ENCODE data around the gene CMTM1. TPM values are rescaled to one million over a fixed set of nuclear protein-coding genes. Genes with fewer than 3 reads are reported as not detected.

Gene CMTM1
- total and polyA plus RNA-seq, 10 donors, result 0.15 to 19.0 (median 4.2) TPM

GRCh38 chr16:66605979-66606751, 39.9 kb downstream of the CMTM1 start:
- TF ChIP-seq POLR2A (IDR thresholded peaks at IDR 0.05) (no peak), POLR2AphosphoS5 (IDR thresholded peaks at IDR 0.05) (peak in 1 of 3 donors; percentile 7), CTCF (IDR thresholded peaks at IDR 0.05 in 8 of 11, conservative IDR thresholded peaks at IDR 0.05 in 3 of 11) (no peak)
- H3K4me1 ChIP-seq, result peaks cover 32 to 63% (median 57%) of the 10 kb centered on the region in 6 donors
- peak; percentile 71 for DNase-seq
- peak overlapping the region in 7 of 8 donors; percentile 83 to 94 (median 89) for H3K27ac ChIP-seq
- H3K36me3 ChIP-seq, result peaks cover 0 to 25% (median 22%) of the 10 kb centered on the region in 6 donors
- peaks cover 0 to 10% (median 8%) of the 10 kb centered on the region in 8 donors for H3K9me3 ChIP-seq
- intact Hi-C loops (cut with DNase I; ENCODE audit: low total_unique reads), result no loop called here
- WGBS, 5 donors, result 30 to 45% (median 42%) methylated on average over 10 of the region's 10 CpGs
- peaks cover 0 to 25% (median 0%) of the 10 kb centered on the region in 7 donors for H3K27me3 ChIP-seq (replicated peaks in 1 of 7)
- H3K4me3 ChIP-seq, result peak overlapping the region in 7 of 8 donors; percentile 71 to 94 (median 78)

- Histone ChIP-seq H3K9me3 (no peaks in the 10 kb centered on the region), H3K4me3 (peak overlapping the region in 1 of 8 donors; percentile 8), H3K4me1 (peaks cover 32 to 57% (median 52%) of the 10 kb centered on the region in 6 donors), H3K27me3 (replicated peaks in 1 of 7) (peaks cover 0 to 16% (median 0%) of the 10 kb centered on the region in 7 donors), H3K36me3 (peaks cover 0 to 49% (median 43%) of the 10 kb centered on the region in 6 donors), H3K27ac (peak overlapping the region in 3 of 8 donors; percentile 0 to 45 (median 34))
- WGBS, 5 donors, result 31 to 66% (median 37%) methylated on average over 9 to 17 of the region's 17 CpGs
- TF ChIP-seq POLR2A (IDR thresholded peaks at IDR 0.05) (no peak), CTCF (IDR thresholded peaks at IDR 0.05 in 8 of 11, conservative IDR thresholded peaks at IDR 0.05 in 3 of 11) (peak; percentile 56 to 94 (median 88)), POLR2AphosphoS5 (IDR thresholded peaks at IDR 0.05) (peak; percentile 14 to 55 (median 52))
- intact Hi-C loops (cut with DNase I; ENCODE audit: low total_unique reads), result no loop called here
- DNase-seq, result peak; percentile 94
Measured at GRCh38 chr16:66608241-66609138, 42.3 kb downstream of the CMTM1 start.

GRCh38 chr16:66609139-66609510, 42.9 kb downstream of the CMTM1 start:
- TF ChIP-seq POLR2AphosphoS5 (IDR thresholded peaks at IDR 0.05) (no peak), CTCF (IDR thresholded peaks at IDR 0.05 in 8 of 11, conservative IDR thresholded peaks at IDR 0.05 in 3 of 11) (no peak), POLR2A (IDR thresholded peaks at IDR 0.05) (no peak)
- Histone ChIP-seq H3K36me3 (peaks cover 0 to 55% (median 46%) of the 10 kb centered on the region in 6 donors), H3K27me3 (replicated peaks in 1 of 7) (peaks cover 0 to 14% (median 0%) of the 10 kb centered on the region in 7 donors), H3K4me3 (no peak overlapping the region), H3K9me3 (no peaks in the 10 kb centered on the region), H3K4me1 (peaks cover 32 to 51% (median 45%) of the 10 kb centered on the region in 6 donors), H3K27ac (peak overlapping the region in 1 of 8 donors; percentile 45)
- no peak for DNase-seq
- intact Hi-C loops (cut with DNase I; ENCODE audit: low total_unique reads), result no loop called here
- WGBS, 5 donors, result 89 to 92% (median 91%) methylated on average over 10 to 12 of the region's 12 CpGs

All from spleen (tissue), 11 donors.